HepG2 (cell line): ENCODE measurements around the gene KCNK6. TPM values are rescaled to one million over a fixed set of nuclear protein-coding genes. Genes with fewer than 3 reads are reported as not detected.

Experiments used
- ATAC-seq: fragments of 200-7000 bp; cut with Tn5 transposase; 3 replicates; pipeline ENCODE4 v1.9.1; 2020; ENCODE audit warnings: mild to moderate bottlenecking, moderate library complexity
- BruUV-seq: library from RNA; stranded (reverse); fragments of 400-500 nt; replicated peaks from 2 replicates; lab custom pipeline; 2021; lab: Mats Ljungman, UMichigan
- CTCF ChIA-PET: fragments of 300-600 bp; formaldehyde crosslinking; extraction: SDS; loops from one replicate; lab custom pipeline; 2021; ENCODE audit warnings: low total read pairs, inconsistent platforms, low intra/inter-chr PET ratio; lab: Yijun Ruan, JAX
- POLR2A ChIA-PET: fragments of 350-600 bp; sonication (Branson Sonifier 250); formaldehyde crosslinking; loops from one replicate; lab custom pipeline; 2020; ENCODE audit warnings: antibody characterized with exemption, inconsistent platforms; lab: Yijun Ruan, JAX
- DNase-seq: peaks from one replicate; pipeline ENCODE4 v3.0.0-alpha.2; 2015; ENCODE audit warnings: low spot score
- FAIRE-seq: peaks from 3 replicates; lab custom pipeline; 2011; peaks lifted over from hg19 to GRCh38; lab: Jason Lieb, UNC
- H2AFZ ChIP-seq: one replicate; pipeline ENCODE4 v1.6.1; 2011; ENCODE audit warnings: low read length, inconsistent platforms
- H3K27ac ChIP-seq: fragments of 300-600 bp; 3 replicates; pipeline ENCODE4 v1.8.0; 2011; ENCODE audit warnings: mixed run types, mild to moderate bottlenecking, mixed read lengths, low read length, inconsistent platforms; ENCODE audit not compliant: insufficient read depth; ENCODE audit errors: extremely low read length
- H3K27me3 ChIP-seq, 2 experiments: fragments of 200-600 bp in 1 of 2; 2 replicates in 1 of 2; 3 replicates in 1 of 2; pipeline versions ENCODE4 v1.6.0 to v1.8.0; 2011; ENCODE audit warnings: low read length in 2 of 2, mild to moderate bottlenecking in 2 of 2, moderate library complexity in 2 of 2, inconsistent platforms in 1 of 2; ENCODE audit not compliant: insufficient read depth in 2 of 2, control insufficient read depth in 1 of 2
- H3K36me3 ChIP-seq, 2 experiments: fragments of 200-600 bp in 1 of 2; replicated peaks in 1 of 2; 2 replicates in 1 of 2; 3 replicates in 1 of 2; pipeline versions ENCODE4 v1.5.1 to v1.8.0; 2011; ENCODE audit warnings: low read length in 2 of 2, inconsistent platforms in 1 of 2; ENCODE audit not compliant: insufficient read depth in 2 of 2, control insufficient read depth in 1 of 2
- H3K4me1 ChIP-seq: 2 replicates; pipeline ENCODE4 v1.5.1; 2012; ENCODE audit warnings: low read length, inconsistent platforms; ENCODE audit not compliant: insufficient read depth
- H3K4me2 ChIP-seq: 2 replicates; pipeline ENCODE4 v1.6.0; 2011; ENCODE audit warnings: low read depth, low read length, inconsistent platforms
- H3K4me3 ChIP-seq, 3 experiments: fragments of 200-600 bp in 1 of 3; sonication (generic), shearing (Covaris generic) in 1 of 3; replicated peaks in 1 of 3; 2 replicates each; pipeline ENCODE4 v1.5.1; 2011 to 2016; ENCODE audit warnings: low read length in 3 of 3, inconsistent platforms in 2 of 3, low read depth in 2 of 3, mild to moderate bottlenecking in 2 of 3, control low read depth in 1 of 3, mixed read lengths in 1 of 3; ENCODE audit not compliant: insufficient read depth in 1 of 3
- H3K79me2 ChIP-seq: one replicate; pipeline ENCODE4 v1.6.1; 2011; ENCODE audit warnings: low read length, inconsistent platforms; ENCODE audit not compliant: insufficient read depth
- H3K9ac ChIP-seq: 2 replicates; pipeline ENCODE4 v1.6.0; 2011; ENCODE audit warnings: mild to moderate bottlenecking, low read depth, low read length, inconsistent platforms; ENCODE audit not compliant: insufficient read depth
- H3K9me3 ChIP-seq: 2 replicates; pipeline ENCODE4 v1.5.1; 2012; ENCODE audit warnings: mild to moderate bottlenecking, low read length
- H4K20me1 ChIP-seq: 2 replicates; pipeline ENCODE4 v1.6.0; 2011; ENCODE audit warnings: inconsistent platforms, mild to moderate bottlenecking, low read length, moderate library complexity; ENCODE audit not compliant: insufficient read depth
- FOXK1 ChIP-seq: sonication (generic); formaldehyde crosslinking; IDR thresholded peaks from 2 replicates; pipeline ENCODE4 v1.4.0; 2020; ENCODE audit warnings: low read depth, missing genetic modification reagents, borderline replicate concordance
- MEF2D ChIP-seq: sonication (generic); formaldehyde crosslinking; IDR thresholded peaks from 2 replicates; pipeline ENCODE4 v1.5.1; 2020; ENCODE audit warnings: mild to moderate bottlenecking, missing genetic modification reagents
- NR2F1 ChIP-seq, 2 experiments: fragments of 450-650 bp in 1 of 2; formaldehyde crosslinking in 1 of 2; IDR thresholded peaks; 2 replicates each; pipeline versions ENCODE4 v1.5.0 to v1.6.1; 2016 to 2020; ENCODE audit warnings: mild to moderate bottlenecking in 1 of 2, missing compliant biosample characterization in 1 of 2, missing genetic modification reagents in 1 of 2, moderate library complexity in 1 of 2
- NR3C1 ChIP-seq: sonication (generic); formaldehyde crosslinking; IDR thresholded peaks from 2 replicates; pipeline ENCODE4 v1.4.0; 2020; ENCODE audit warnings: missing genetic modification reagents
- REST ChIP-seq, 2 experiments: IDR thresholded peaks; 2 replicates each; pipeline ENCODE4 v1.6.1; 2011 to 2012; ENCODE audit warnings: low read length in 2 of 2, borderline replicate concordance in 1 of 2, low read depth in 1 of 2, mild to moderate bottlenecking in 1 of 2, moderate library complexity in 1 of 2
- SRSF9 ChIP-seq: fragments of 200-400 bp; formaldehyde crosslinking; IDR thresholded peaks from 2 replicates; pipeline ENCODE4 v1.6.1; 2018; ENCODE audit warnings: borderline replicate concordance, mild to moderate bottlenecking, low read depth, low read length; ENCODE audit not compliant: insufficient read depth, poor library complexity, severe bottlenecking
- ZBTB26 ChIP-seq: IDR thresholded peaks from 2 replicates; pipeline ENCODE4 v1.6.1; 2016; ENCODE audit warnings: missing compliant biosample characterization, missing genetic modification reagents, borderline replicate concordance
- ZFP62 ChIP-seq: sonication (generic); formaldehyde crosslinking; IDR thresholded peaks from 2 replicates; pipeline ENCODE4 v1.4.0; 2020; ENCODE audit warnings: missing genetic modification reagents
- ZSCAN12 ChIP-seq: sonication (generic); formaldehyde crosslinking; IDR thresholded peaks from 2 replicates; pipeline ENCODE4 v1.9.0; 2021; ENCODE audit warnings: mild to moderate bottlenecking, missing genetic modification reagents
- ZUFSP ChIP-seq: sonication (generic); formaldehyde crosslinking; IDR thresholded peaks from 2 replicates; pipeline ENCODE4 v1.9.0; 2021; ENCODE audit warnings: missing genetic modification reagents, mild to moderate bottlenecking, borderline replicate concordance
- WGBS: methylation state at CpG from one replicate; pipeline ENCODE4 v1.1.6; 2017; ENCODE audit warnings: low lambda C conversion rate; 5-methylcytosine and 5-hydroxymethylcytosine counted together
- in situ Hi-C: cut with HindIII; loops from 2 replicates; pipeline ENCODE4 v1.10.0; 2017; ENCODE audit warnings: low pct_unique_long_range_greater_than_20kb; ENCODE audit not compliant: extremely low pct_ligation_motif_present
- intact Hi-C: fragments of 100-400 bp; cut with micrococcal nuclease; formaldehyde crosslinking; loops from one replicate; pipeline ENCODE4 v1.10.0; 2022; ENCODE audit not compliant: unreplicated experiment
- polyA plus RNA-seq, 8 experiments: library from polyadenylated mRNA; depleted of rRNA in 3 of 8; stranded (reverse) in 7 of 8; unstranded in 1 of 8; fragments of >200 nt; fragmentation: Illumina TruSeq in 4 of 8; extraction: Trizol in 4 of 8; gene quantifications; 2 replicates each; pipeline versions ENCODE4 v1.2.1 to v1.2.3, GENCODE V29; 2011 to 2016; ENCODE audit warnings: low read depth in 4 of 8, missing spikeins in 1 of 8, mixed read lengths in 1 of 8; ENCODE audit not compliant: insufficient read depth in 1 of 8
- total RNA-seq, 5 experiments: library from RNA; depleted of rRNA; stranded (reverse); fragments of >200 nt; fragmentation: Illumina TruSeq; extraction: Trizol; gene quantifications; 2 replicates each; pipeline ENCODE4 v1.2.3, GENCODE V29; 2016; ENCODE audit warnings: low read depth in 1 of 5

Gene KCNK6
- total and polyA plus RNA-seq, 2 of the 13 experiments (the other 11 are each of a cell fraction or from before 2014, with no cell fraction given): 0.03 TPM; not detected in 1

- in situ Hi-C loops: no loop called here
- POLR2A ChIA-PET: no interaction called here
Observed at GRCh38 chr19:38288123-38288855, 31.4 kb upstream of the KCNK6 start.

GRCh38 chr19:38289955-38290354, 29.7 kb upstream of the KCNK6 start:
- intact Hi-C loops (no loop called here), in situ Hi-C loops (no loop called here)
- 85% methylated on average over 15 of the region's 15 CpGs for WGBS
- no TSS peak for BruUV-seq
- Histone ChIP-seq H3K27ac (no peak overlapping the region), H3K4me1 (0 out of 2 replicates have a peak, but pooled peaks cover 5% of the 10 kb centered on the region), H3K36me3 (no peaks in the 10 kb centered on the region), H3K9ac (no peak overlapping the region), H2AFZ (no peak overlapping the region), H3K4me2 (no peak overlapping the region), H3K79me2 (no peaks in the 10 kb centered on the region), H3K4me3 (no peak overlapping the region), H4K20me1 (no peaks in the 10 kb centered on the region), H3K27me3 (peaks cover 3 to 30% of the 10 kb centered on the region in 2 experiments), H3K9me3 (no peaks in the 10 kb centered on the region)
- FAIRE-seq: no peak
- POLR2A ChIA-PET: no interaction called here
- CTCF ChIA-PET: no interaction called here
- no peak for ATAC-seq
- no peak for DNase-seq
- TF ChIP-seq NR2F1 (CRISPR knock-in tag; IDR thresholded peaks at IDR 0.05) (no peak), NR3C1 (no peak), ZBTB26 (no peak), MEF2D (CRISPR knock-in tag) (no peak), FOXK1 (CRISPR knock-in tag) (no peak), SRSF9 (no peak), REST (IDR thresholded peaks at IDR 0.05; ENCODE audit: borderline replicate concordance in 1 of 2, low read depth in 1 of 2, low read length in 2 of 2) (no peak), ZUFSP (no peak), ZFP62 (no peak)

More at GRCh38 chr19:38288123-38288855, 31.4 kb upstream of the KCNK6 start:
- Histone ChIP-seq H3K9ac (no peak overlapping the region), H3K4me2 (no peak overlapping the region), H3K9me3 (no peaks in the 10 kb centered on the region), H4K20me1 (no peaks in the 10 kb centered on the region), H3K79me2 (no peaks in the 10 kb centered on the region), H3K27me3 (peaks cover 3 to 22% of the 10 kb centered on the region in 2 experiments; a peak in 4 of 5 replicates), H3K27ac (no peak overlapping the region), H3K4me1 (no peaks in the 10 kb centered on the region), H3K36me3 (no peaks in the 10 kb centered on the region), H2AFZ (no peak overlapping the region), H3K4me3 (no peak overlapping the region)
- DNase-seq: no peak
- intact Hi-C loops: no loop called here
- WGBS: 63% methylated on average over 9 of the region's 16 CpGs
- TF ChIP-seq ZSCAN12 (CRISPR knock-in tag): no peak
- no TSS peak for BruUV-seq
- no peak for ATAC-seq
- FAIRE-seq: no peak
- CTCF ChIA-PET: no interaction called here
